Gastrocnemius medialis (tissue), 4 donors: Measurements from ENCODE around the gene GALNT10.

Source experiments
- POLR2A ChIP-seq, 2 donors: fragments of 450-650 bp; IDR thresholded peaks; one replicate each; pipeline ENCODE4 v1.6.1; 2017; ENCODE audit warnings: antibody characterized with exemption in 2 of 2, mild to moderate bottlenecking in 2 of 2, moderate library complexity in 2 of 2
- TF ChIP-seq, protein P1 (sequence below), 5 experiments: fragments of 450-650 bp in 3 of 5; fragments of 200-600 bp in 2 of 5; sonication (generic) in 2 of 5; IDR thresholded peaks in 4 of 5; conservative IDR thresholded peaks in 1 of 5; 1 replicate in 4 of 5; 2 replicates in 1 of 5; pipeline ENCODE4 v1.5.1; 2016 to 2019; ENCODE audit warnings: antibody characterized with exemption in 5 of 5, mild to moderate bottlenecking in 3 of 5, moderate library complexity in 3 of 5

DNA sequence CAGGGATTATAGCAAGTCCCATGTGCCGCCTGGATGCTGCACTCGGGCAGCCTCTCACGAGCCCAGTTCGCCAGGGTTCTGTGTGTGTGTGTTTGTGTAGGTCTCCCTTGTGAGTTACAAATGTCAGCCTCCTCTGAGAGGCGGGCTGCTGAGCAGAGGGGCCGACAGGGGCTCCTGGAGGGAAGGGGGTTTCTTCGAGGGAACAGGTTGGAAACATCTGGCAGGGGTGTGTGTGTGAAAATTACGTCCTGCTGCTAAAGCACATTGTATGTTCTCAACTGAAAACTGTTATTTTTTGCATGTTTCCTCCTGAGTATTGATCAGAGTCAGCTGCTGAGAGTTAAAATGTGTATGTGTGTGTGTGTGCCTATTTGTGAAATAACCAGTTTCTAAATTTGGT is 9.7 kb downstream of the GALNT10 start:
- TF ChIP-seq, protein P1, sequence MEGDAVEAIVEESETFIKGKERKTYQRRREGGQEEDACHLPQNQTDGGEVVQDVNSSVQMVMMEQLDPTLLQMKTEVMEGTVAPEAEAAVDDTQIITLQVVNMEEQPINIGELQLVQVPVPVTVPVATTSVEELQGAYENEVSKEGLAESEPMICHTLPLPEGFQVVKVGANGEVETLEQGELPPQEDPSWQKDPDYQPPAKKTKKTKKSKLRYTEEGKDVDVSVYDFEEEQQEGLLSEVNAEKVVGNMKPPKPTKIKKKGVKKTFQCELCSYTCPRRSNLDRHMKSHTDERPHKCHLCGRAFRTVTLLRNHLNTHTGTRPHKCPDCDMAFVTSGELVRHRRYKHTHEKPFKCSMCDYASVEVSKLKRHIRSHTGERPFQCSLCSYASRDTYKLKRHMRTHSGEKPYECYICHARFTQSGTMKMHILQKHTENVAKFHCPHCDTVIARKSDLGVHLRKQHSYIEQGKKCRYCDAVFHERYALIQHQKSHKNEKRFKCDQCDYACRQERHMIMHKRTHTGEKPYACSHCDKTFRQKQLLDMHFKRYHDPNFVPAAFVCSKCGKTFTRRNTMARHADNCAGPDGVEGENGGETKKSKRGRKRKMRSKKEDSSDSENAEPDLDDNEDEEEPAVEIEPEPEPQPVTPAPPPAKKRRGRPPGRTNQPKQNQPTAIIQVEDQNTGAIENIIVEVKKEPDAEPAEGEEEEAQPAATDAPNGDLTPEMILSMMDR (IDR thresholded peaks at IDR 0.05 in 4 of 5, conservative IDR thresholded peaks at IDR 0.05 in 1 of 5): no peak
- no peak for TF ChIP-seq POLR2A (IDR thresholded peaks at IDR 0.05)
